Psoas muscle (tissue), 8 donors: ENCODE data around the gene RBAK. TPM values are rescaled to one million over a fixed set of nuclear protein-coding genes. Genes with fewer than 3 reads are reported as not detected.
"Not testable (repeated sequence)": the region's sequence is repeated elsewhere in the genome, so short reads cannot be mapped to it uniquely, and the experiment has no call there.

Source experiments
- ATAC-seq, 4 donors: fragments of 200-7000 bp; cut with Tn5 transposase; one replicate each; pipeline ENCODE4 v1.9.1; 2020; ENCODE audit warnings: moderate library complexity in 3 of 4, mild to moderate bottlenecking in 2 of 4
- DNase-seq, 2 donors: peaks; one replicate each; pipeline ENCODE4 v3.0.0-alpha.2; 2020
- H3K27ac ChIP-seq: fragments of 200-600 bp; one replicate; pipeline ENCODE4 v1.8.0; 2022
- H3K27me3 ChIP-seq, 3 donors: fragments of 200-600 bp in 1 of 3; one replicate each; pipeline versions ENCODE4 v1.6.1 to v1.8.0; 2013 to 2022; ENCODE audit warnings: low read length in 2 of 3, mild to moderate bottlenecking in 2 of 3, moderate library complexity in 1 of 3; ENCODE audit not compliant: insufficient read depth in 3 of 3
- H3K36me3 ChIP-seq, 2 donors: fragments of 200-600 bp in 1 of 2; one replicate each; pipeline versions ENCODE4 v1.6.1 to v1.8.0; 2013 to 2022; ENCODE audit warnings: low read depth in 1 of 2, mild to moderate bottlenecking in 1 of 2, moderate library complexity in 1 of 2; ENCODE audit not compliant: insufficient read depth in 1 of 2
- H3K4me1 ChIP-seq: fragments of 200-600 bp; one replicate; pipeline ENCODE4 v1.8.0; 2022
- H3K4me3 ChIP-seq: fragments of 200-600 bp; one replicate; pipeline ENCODE4 v1.8.0; 2022; ENCODE audit warnings: mild to moderate bottlenecking
- H3K9me3 ChIP-seq: fragments of 200-600 bp; one replicate; pipeline ENCODE4 v1.8.0; 2022
- CTCF ChIP-seq: fragments of 200-600 bp; IDR thresholded peaks from one replicate; pipeline ENCODE4 v1.8.0; 2022; ENCODE audit warnings: antibody characterized with exemption
- WGBS, 3 donors: extraction: QIAGEN DNeasy Blood & Tissue Kit; methylation state at CpG; one replicate each; pipeline versions ENCODE4 v1.1.6 to v1.1.7; 2013; 5-methylcytosine and 5-hydroxymethylcytosine counted together
- intact Hi-C, 2 donors: fragments of 100-400 bp; cut with DNase I; formaldehyde crosslinking; loops; one replicate each; pipeline versions ENCODE4 v1.11.0 to v1.14.2; 2022
- polyA plus RNA-seq, 3 donors: library from polyadenylated mRNA; stranded (reverse); fragments of 200-250 nt; gene quantifications; one replicate each; pipeline ENCODE4 v1.2.3, GENCODE V29; 2013
- total RNA-seq, 4 donors: library from RNA; stranded (reverse); fragmentation: NEBNext Ultra II Directional in 2 of 4; extraction: Animal tissue kit (Norgen Biotek cat#: 25700) in 2 of 4; gene quantifications; one replicate each; pipeline versions ENCODE4 v1.2.1 to v1.2.4, GENCODE V29; 2021 to 2023
- donor health status: healthy with polysubstance abuse.
- donor health status: DM: no; HTN: no; CAD: no; lungs with moderate emphysema.
- donor health status: Bipolar disorder and iron deficiency.
- donor health status: healthy.
- donor health status: DM: yes; HTN: yes; CAD: no.
- donor health status: DM: no; HTN: no; CAD: no.
- donor health status: DM: no; HTN: no; CAD: no.
- donor health status: DM: yes; HTN: yes; CAD: no.

Gene RBAK
- total and polyA plus RNA-seq, 7 donors = 2.6 to 7.2 (median 6.5) TPM

DNA sequence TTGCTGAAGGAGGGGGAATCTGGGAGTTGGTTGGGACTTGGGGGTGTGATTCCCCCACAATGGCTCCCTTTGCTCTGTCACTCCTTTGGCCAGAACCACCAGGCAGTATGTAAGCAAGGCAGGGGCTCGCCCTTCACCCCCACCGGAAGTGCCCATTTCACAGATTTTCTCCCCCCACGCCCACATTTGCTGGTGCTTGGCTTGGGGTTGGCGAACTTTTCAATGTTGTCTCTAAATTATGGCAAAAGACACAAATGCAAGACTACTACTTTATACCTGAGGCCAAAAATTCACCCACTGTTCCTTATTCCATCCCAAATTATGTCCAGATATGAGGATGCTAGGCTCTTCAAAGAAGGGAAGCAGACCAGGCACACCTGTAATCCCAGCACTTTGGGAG lies 24.5 kb downstream of the RBAK start:
- WGBS, 3 donors = 96 to 97% (median 96%) methylated on average over 4 of the region's 4 CpGs
- H3K4me3 ChIP-seq = no peak overlapping the region
- H3K36me3 ChIP-seq = peaks cover 0 to 14% of the 10 kb centered on the region in 2 donors
- H3K9me3 ChIP-seq = peaks cover 64% of the 10 kb centered on the region
- no peaks in the 10 kb centered on the region for H3K27me3 ChIP-seq
- no peak for ATAC-seq
- intact Hi-C loops = no loop called here
- H3K27ac ChIP-seq = no peak overlapping the region
- H3K4me1 ChIP-seq = no peaks in the 10 kb centered on the region
- TF ChIP-seq CTCF = no peak
- DNase-seq = no peak

GRCh38 chr7:5075187-5075586 lies 29.5 kb downstream of the RBAK start:
- H3K4me1 ChIP-seq, H3K27ac ChIP-seq, ATAC-seq, H3K4me3 ChIP-seq, H3K36me3 ChIP-seq, H3K27me3 ChIP-seq, intact Hi-C loops, DNase-seq: not testable (repeated sequence)
- WGBS, 3 donors = 84 to 87% (median 87%) methylated on average over 11 of the region's 11 CpGs
- H3K9me3 ChIP-seq = peaks cover 15% of the 10 kb centered on the region

GRCh38 chr7:5077740-5078139 lies 32.1 kb downstream of the RBAK start:
- intact Hi-C loops = no loop called here
- no peaks in the 10 kb centered on the region for H3K9me3 ChIP-seq
- WGBS, 3 donors = 7 to 11% (median 8%) methylated on average over 11 of the region's 11 CpGs
- H3K27ac ChIP-seq = no peak overlapping the region
- ATAC-seq (no peak), DNase-seq (no peak)
- H3K4me1 ChIP-seq = no peaks in the 10 kb centered on the region
- H3K4me3 ChIP-seq = no peak overlapping the region
- H3K36me3 ChIP-seq = no peaks in the 10 kb centered on the region
- no peak for TF ChIP-seq CTCF
- no peaks in the 10 kb centered on the region for H3K27me3 ChIP-seq

DNA sequence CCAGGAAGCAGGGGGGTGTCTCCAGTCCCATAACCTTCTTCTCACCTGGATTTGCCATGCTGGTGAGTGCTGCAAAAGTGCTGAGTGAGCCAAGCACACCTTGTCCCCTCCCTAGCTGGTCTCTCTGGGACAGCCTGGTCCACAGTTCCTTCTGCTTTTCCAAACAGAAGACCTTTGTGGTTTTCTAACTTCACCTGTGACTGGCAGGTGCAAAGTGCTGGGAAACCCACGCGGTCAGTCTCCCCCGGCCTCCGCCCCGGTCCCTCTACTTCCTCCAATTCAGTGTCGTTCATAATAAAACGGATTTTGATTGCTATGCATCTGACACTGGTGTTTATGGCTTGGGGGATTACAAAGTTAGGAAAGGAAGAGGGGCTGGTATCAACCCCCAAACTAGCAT lies 37.1 kb downstream of the RBAK start:
- DNase-seq (no peak), ATAC-seq (no peak)
- Histone ChIP-seq H3K9me3 (no peaks in the 10 kb centered on the region), H3K36me3 (no peaks in the 10 kb centered on the region), H3K4me1 (no peaks in the 10 kb centered on the region), H3K27me3 (peaks cover 0 to 10% (median 2%) of the 10 kb centered on the region in 3 donors), H3K27ac (no peak overlapping the region), H3K4me3 (no peak overlapping the region)
- intact Hi-C loops = loop anchor here (5.0 to 10.0 kb wide), 2 partner anchors 286 to 288 kb away; no protein-coding TSS in a partner anchor
- 65 to 67% (median 65%) methylated on average over 7 of the region's 7 CpGs for WGBS, 3 donors
- no peak for TF ChIP-seq CTCF

DNA sequence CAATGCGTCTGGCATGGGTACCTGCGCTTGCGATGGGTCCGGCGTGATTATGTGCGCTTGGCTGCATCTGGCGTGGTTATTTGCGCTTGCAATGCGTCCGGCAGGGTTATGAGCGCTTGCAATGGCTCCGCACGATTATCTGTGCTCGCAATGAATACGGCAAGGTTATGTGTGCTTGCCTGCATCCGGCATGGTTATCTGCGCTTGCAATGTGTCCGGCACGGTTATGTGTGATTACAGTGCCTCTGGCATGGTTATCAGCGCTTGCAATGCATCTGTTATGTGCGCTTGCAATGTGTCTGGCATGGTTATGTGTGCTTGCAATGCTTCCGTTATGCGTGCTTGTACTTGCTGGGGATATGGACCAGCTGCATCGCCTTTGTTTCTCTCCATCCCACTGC lies 37.7 kb downstream of the RBAK start:
- TF ChIP-seq CTCF = no peak
- Histone ChIP-seq H3K9me3 (no peaks in the 10 kb centered on the region), H3K4me1 (no peaks in the 10 kb centered on the region), H3K27ac (no peak overlapping the region), H3K36me3 (no peaks in the 10 kb centered on the region), H3K4me3 (no peak overlapping the region), H3K27me3 (peaks cover 0 to 10% (median 2%) of the 10 kb centered on the region in 3 donors)
- ATAC-seq = no peak
- intact Hi-C loops = loop anchor here (5.0 to 10.0 kb wide), 2 partner anchors 286 to 289 kb away; no protein-coding TSS in a partner anchor
- 83 to 89% (median 84%) methylated on average over 24 of the region's 24 CpGs for WGBS, 3 donors
- no peak for DNase-seq
